ENCODE results near the gene CES3. TPM values are rescaled to one million over a fixed set of nuclear protein-coding genes. Genes with fewer than 3 reads are reported as not detected.
"Not testable (repeated sequence)": the region's sequence is repeated elsewhere in the genome, so short reads cannot be mapped to it uniquely, and the experiment has no call there.

The CES3 gene
- total RNA-seq, 3 donors from 2014 or later = 0.10 to 0.30 TPM; not detected in 1

DNA sequence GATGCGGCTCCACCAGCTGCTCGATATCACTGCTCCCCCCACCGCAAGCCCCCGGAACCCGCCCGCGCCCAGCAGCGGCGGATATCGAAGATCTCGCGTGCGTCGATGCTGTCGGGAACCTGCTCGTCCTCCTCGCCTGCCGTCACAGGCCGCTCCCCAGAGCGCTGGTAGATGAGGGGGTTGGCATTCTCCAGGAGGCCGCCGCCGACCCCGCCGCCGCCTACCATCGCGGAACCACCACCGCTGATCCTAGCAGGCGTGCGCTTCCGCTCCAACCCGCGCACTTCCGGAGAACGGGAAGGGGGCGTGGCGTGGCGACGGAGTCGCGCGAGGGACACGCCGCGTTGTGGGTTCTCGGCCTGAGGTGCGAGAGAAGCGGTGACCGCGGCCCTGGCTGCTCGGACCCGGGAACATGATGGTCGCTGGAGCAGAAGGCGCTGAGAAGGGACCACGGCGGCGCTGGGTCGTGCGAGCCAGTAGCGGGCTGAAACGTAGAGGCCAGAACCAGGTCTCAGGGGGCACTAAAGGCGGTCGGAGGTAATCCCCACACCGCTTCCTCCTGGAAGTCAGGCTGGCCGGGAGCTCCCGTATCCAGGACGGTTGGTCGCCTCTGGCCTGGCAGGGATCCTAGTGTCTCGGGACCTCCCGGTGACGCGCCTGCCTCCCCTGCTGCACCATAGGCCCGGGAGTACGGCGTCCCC is 26.8 kb upstream of the CES3 start, which contains the start of gene CIAO2B:
CIAO2B (minus strand) TSS at position 265 of the 701 bp plus-strand sequence; CDS start at position 227, 38 bp downstream.
- Mint-ChIP-seq H3K36me3 (ENCODE audit: insufficient read depth) (peaks cover 30% of the 10 kb centered on the region), H3K27me3 (ENCODE audit: low read depth) (no peaks in the 10 kb centered on the region), H3K4me1 (ENCODE audit: low read depth) (peaks cover 47% of the 10 kb centered on the region), H3K9me3 (no peaks in the 10 kb centered on the region), H3K4me3 (peak within 1 kb of the TSS; percentile 99)
- DNase-seq = peak; percentile 86
- ATAC-seq = peak; percentile 88 to 89

DNA sequence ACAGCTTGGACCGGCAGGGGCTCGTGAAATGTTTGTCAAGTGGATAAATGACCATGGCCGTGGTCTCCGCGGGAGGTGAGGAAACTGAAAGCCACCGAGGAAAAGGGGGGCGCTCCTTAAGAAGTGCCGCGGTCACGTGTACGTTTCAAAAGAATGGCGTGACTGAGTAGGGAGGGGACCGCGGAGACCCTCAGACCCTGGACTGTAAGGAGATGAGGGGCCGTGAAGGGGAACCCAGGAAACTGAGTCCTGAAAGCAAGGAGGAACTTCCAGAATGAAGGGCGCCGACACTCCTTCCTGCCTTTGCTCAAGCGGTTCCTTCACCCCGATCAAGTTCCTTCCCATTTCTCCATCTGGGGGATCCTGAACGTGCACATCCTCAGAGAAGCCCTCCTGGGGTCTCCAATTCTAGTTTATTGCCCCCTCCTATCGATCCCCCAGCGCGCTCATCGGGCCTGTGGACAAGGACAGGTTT is 26.2 kb upstream of the CES3 start:
- not testable (repeated sequence) for ATAC-seq; DNase-seq; H3K27me3 Mint-ChIP-seq (ENCODE audit: low read depth); H3K9me3 Mint-ChIP-seq
- peak overlapping the region; percentile 99 for H3K4me3 Mint-ChIP-seq
- H3K36me3 Mint-ChIP-seq (ENCODE audit: insufficient read depth) = peaks cover 32% of the 10 kb centered on the region
- peaks cover 47% of the 10 kb centered on the region for H3K4me1 Mint-ChIP-seq (ENCODE audit: low read depth)

DNA sequence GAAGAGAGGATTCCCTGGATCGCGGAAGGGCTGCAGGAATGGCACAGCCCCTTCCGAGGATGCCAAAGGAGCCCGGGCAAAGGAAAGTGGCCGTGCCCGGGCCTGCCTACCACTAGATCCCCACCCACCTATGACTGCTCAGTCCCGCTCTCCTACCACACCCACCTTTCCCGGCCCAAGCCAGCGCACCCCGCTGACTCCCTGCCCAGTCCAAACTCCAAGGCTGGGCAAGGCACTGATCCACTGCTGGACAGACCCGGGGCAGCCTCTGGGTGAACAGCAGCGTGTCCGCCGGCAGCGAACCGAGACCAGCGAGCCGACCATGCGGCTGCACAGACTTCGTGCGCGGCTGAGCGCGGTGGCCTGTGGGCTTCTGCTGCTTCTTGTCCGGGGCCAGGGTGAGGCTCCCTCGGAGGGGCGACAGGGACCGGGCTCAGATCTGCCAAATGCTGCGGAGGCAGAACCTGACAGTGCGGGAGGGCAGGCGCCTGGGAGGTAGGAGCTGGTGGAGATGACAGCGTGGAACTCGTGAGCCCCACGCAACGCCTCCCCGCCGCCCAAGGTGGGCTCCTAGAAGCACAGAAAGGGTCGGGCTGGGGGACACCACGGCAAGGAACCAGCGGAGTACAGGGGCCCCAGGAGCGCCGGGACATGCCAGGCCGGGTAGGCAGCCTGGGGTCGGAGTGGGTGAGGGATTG is 25.6 kb upstream of the CES3 start, which contains the start of gene CES2:
CES2 (plus strand) TSS at position 203 of the 698 bp plus-strand sequence; CDS start at position 323, 120 bp downstream.
- H3K27me3 Mint-ChIP-seq (ENCODE audit: low read depth) = no peaks in the 10 kb centered on the region
- H3K4me1 Mint-ChIP-seq (ENCODE audit: low read depth) = peaks cover 47% of the 10 kb centered on the region
- H3K9me3 Mint-ChIP-seq = no peaks in the 10 kb centered on the region
- ATAC-seq (no peak), DNase-seq (no peak)
- peak within 1 kb of the TSS; percentile 99 for H3K4me3 Mint-ChIP-seq
- H3K36me3 Mint-ChIP-seq (ENCODE audit: insufficient read depth) = peaks cover 34% of the 10 kb centered on the region

DNA sequence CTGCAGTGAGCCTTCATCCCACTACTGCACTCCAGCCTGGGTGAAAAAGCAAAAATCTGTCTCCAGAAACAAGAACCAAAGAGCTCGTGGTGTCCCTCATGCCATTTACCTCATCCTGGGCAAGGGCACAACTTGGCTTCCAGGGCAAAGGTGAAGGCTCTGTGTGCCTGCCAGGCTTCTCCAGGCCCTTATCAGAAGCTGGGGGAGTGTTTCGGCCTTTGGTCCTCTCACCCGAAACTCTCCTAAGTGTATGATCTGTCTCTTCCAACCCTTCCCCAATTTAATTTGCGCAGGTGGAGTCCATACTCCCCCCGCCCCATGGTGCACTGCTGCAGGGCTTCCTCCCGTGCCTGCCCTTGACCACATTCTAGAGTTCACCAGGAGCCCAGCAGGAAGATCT is 24.6 kb upstream of the CES3 start:
- Mint-ChIP-seq H3K9me3 (no peaks in the 10 kb centered on the region), H3K4me3 (peak overlapping the region; percentile 99), H3K36me3 (ENCODE audit: insufficient read depth) (peaks cover 31% of the 10 kb centered on the region), H3K4me1 (ENCODE audit: low read depth) (peaks cover 47% of the 10 kb centered on the region), H3K27me3 (ENCODE audit: low read depth) (no peaks in the 10 kb centered on the region)
- ATAC-seq = no peak
- no peak for DNase-seq

DNA sequence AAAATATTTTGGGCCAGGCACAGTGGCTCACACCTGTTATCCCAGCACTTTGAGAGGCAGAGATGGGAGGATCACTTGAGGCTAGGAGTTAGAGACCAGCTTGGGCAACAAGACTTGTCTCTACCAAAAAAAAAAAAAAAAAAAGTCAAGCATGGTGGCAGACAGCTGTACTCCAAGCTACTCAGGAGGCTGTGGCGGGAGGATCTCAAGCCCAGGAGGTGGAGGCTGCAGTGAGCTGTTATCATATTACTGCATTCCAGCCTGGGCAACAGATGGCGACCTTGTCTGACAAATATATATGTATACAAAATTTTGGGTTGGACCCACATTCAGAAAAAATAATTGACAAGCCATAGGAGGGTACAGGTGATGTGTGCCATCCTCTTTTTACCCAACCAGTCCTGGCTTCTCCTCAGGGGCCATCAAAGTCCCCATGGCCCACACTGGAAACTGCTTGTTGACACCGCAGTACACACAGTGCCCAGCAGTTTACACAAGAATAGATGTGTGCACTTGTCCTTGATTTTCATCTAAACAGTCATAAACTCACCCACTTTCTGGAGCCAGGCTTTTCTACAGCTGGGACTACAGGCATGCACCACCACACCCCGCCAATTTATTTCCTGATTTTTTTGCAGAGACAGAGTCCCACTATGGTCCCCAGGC is 24.0 kb upstream of the CES3 start:
- peaks cover 28% of the 10 kb centered on the region for H3K36me3 Mint-ChIP-seq (ENCODE audit: insufficient read depth)
- peaks cover 43% of the 10 kb centered on the region for H3K4me1 Mint-ChIP-seq (ENCODE audit: low read depth)
- DNase-seq = no peak
- no peaks in the 10 kb centered on the region for H3K27me3 Mint-ChIP-seq (ENCODE audit: low read depth)
- no peaks in the 10 kb centered on the region for H3K9me3 Mint-ChIP-seq
- no peak for ATAC-seq
- peak overlapping the region; percentile 99 for H3K4me3 Mint-ChIP-seq

DNA sequence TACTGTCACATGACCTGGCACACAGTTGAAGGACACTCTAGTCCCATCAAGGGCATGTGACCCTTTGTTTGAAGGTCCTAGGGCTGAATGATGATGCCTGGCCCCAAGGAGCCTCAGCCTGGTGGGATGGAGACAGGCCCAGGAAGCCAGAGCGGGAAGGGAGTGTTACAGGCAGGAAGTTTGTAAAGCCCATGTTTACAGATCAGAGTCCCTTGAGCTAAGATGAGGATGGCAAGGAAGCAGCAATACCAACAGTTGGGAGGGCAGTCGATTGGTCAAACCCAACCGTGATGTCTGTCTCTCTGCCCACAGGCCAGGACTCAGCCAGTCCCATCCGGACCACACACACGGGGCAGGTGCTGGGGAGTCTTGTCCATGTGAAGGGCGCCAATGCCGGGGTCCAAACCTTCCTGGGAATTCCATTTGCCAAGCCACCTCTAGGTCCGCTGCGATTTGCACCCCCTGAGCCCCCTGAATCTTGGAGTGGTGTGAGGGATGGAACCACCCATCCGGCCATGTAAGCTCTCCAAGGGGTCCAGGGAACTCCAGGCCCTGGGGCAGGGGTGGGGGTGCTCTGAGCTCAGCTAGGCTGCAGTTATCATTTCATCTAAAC is 23.2 kb upstream of the CES3 start:
- Mint-ChIP-seq H3K4me3 (no peak overlapping the region), H3K9me3 (no peaks in the 10 kb centered on the region), H3K4me1 (ENCODE audit: low read depth) (peaks cover 35% of the 10 kb centered on the region), H3K27me3 (ENCODE audit: low read depth) (no peaks in the 10 kb centered on the region), H3K36me3 (ENCODE audit: insufficient read depth) (peaks cover 28% of the 10 kb centered on the region)
- DNase-seq = no peak
- ATAC-seq = no peak

DNA sequence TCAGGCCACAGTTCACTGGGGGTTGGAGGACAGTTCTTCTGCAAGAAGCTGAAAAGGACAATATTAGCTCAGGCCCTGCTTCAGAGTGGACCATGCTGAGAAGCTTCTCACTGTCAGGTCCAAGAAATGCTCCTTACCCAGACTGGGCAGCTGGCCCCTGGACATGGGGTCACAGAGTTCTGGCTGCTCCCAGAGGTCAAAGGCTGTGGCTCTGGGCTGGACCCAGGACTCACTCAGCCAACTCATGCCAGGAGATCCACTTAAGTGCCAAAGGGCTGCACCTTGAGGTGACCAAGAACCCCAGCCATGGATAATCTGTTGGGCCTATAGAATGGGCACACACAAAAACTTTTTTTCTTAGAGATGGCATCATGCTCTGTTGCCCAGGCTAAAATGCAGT is 21.7 kb upstream of the CES3 start:
- Mint-ChIP-seq H3K36me3 (ENCODE audit: insufficient read depth) (peaks cover 20% of the 10 kb centered on the region), H3K4me1 (ENCODE audit: low read depth) (peaks cover 22% of the 10 kb centered on the region), H3K4me3 (no peak overlapping the region), H3K9me3 (no peaks in the 10 kb centered on the region), H3K27me3 (ENCODE audit: low read depth) (no peaks in the 10 kb centered on the region)
- no peak for ATAC-seq
- DNase-seq = no peak

DNA sequence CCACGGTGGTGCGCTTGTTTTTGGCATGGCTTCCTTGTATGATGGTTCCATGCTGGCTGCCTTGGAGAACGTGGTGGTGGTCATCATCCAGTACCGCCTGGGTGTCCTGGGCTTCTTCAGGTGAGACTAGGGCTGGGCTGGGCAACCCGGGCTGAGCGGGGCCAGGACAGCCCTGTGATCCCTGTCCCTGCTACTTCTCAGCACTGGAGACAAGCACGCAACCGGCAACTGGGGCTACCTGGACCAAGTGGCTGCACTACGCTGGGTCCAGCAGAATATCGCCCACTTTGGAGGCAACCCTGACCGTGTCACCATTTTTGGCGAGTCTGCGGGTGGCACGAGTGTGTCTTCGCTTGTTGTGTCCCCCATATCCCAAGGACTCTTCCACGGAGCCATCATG is 20.8 kb upstream of the CES3 start:
- no peaks in the 10 kb centered on the region for H3K27me3 Mint-ChIP-seq (ENCODE audit: low read depth)
- H3K9me3 Mint-ChIP-seq = no peaks in the 10 kb centered on the region
- ATAC-seq (no peak), DNase-seq (no peak)
- no peak overlapping the region for H3K4me3 Mint-ChIP-seq
- H3K36me3 Mint-ChIP-seq (ENCODE audit: insufficient read depth) = peaks cover 20% of the 10 kb centered on the region
- H3K4me1 Mint-ChIP-seq (ENCODE audit: low read depth) = peaks cover 19% of the 10 kb centered on the region

DNA sequence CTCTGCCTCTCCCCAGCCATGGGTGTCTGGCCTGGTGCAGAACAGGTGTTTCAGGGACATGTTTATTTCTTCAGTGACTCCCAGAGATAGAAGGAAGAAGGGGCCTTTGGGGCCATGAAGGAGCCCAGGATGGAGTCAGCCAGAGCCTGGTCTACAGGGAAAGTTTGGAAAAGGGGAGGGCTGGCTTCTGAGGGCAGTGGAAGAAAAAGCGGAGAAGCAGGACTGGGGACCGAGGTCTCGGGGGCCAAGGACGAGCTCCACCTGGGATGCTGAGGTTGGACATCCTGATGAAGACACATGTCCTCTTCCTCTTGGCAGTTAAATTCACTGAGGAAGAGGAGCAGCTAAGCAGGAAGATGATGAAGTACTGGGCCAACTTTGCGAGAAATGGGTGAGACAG is 18.1 kb upstream of the CES3 start:
- DNase-seq = no peak
- ATAC-seq = no peak
- H3K27me3 Mint-ChIP-seq (ENCODE audit: low read depth) = no peaks in the 10 kb centered on the region
- H3K4me3 Mint-ChIP-seq = no peak overlapping the region
- H3K9me3 Mint-ChIP-seq = no peaks in the 10 kb centered on the region
- peaks cover 15% of the 10 kb centered on the region for H3K36me3 Mint-ChIP-seq (ENCODE audit: insufficient read depth)
- peaks cover 7% of the 10 kb centered on the region for H3K4me1 Mint-ChIP-seq (ENCODE audit: low read depth)

DNA sequence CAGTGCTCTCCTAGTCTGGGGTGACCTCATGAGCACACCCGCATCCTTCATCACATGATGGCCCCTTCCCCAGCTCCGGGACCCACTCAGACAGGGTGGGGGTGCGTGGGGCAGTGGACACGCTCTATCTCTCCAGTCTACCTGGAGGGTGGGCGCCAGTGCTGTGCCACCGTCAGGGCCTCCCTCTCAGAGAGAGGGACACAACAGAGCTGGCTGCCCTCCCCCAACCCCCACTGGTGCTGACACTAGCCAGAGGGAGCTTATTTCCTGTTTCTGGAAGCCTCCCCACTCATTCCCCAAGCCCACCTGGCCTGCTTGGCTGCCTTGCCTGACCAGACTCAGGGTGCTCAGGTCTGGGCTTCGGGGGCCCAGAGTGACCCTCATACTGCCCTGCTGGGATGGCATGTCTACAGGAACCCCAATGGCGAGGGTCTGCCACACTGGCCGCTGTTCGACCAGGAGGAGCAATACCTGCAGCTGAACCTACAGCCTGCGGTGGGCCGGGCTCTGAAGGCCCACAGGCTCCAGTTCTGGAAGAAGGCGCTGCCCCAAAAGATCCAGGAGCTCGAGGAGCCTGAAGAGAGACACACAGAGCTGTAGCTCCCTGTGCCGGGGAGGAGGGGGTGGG is 17.5 kb upstream of the CES3 start:
- Mint-ChIP-seq H3K36me3 (ENCODE audit: insufficient read depth) (peaks cover 15% of the 10 kb centered on the region), H3K27me3 (ENCODE audit: low read depth) (no peaks in the 10 kb centered on the region), H3K4me3 (no peak overlapping the region), H3K9me3 (no peaks in the 10 kb centered on the region), H3K4me1 (ENCODE audit: low read depth) (peaks cover 13% of the 10 kb centered on the region)
- no peak for ATAC-seq
- DNase-seq = no peak

DNA sequence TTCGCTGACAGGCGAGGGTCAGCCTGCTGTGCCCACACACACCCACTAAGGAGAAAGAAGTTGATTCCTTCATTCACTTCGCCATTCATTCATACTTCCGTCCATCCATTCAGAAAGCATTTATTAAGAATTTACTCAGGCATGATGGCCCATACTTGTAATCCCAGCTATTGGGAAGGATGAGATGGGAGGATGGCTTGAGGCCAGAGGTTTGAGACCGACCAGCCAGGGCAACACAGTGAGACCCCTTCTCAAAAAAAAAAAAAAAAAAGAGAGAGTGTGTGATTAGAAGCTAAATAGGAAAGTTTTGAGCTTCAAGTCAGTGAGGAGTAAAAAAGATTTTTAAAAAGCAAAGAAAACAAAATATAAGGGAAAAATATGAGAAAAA is 17.0 kb upstream of the CES3 start:
- peaks cover 2% of the 10 kb centered on the region for H3K27me3 Mint-ChIP-seq (ENCODE audit: low read depth)
- no peaks in the 10 kb centered on the region for H3K9me3 Mint-ChIP-seq
- H3K4me3 Mint-ChIP-seq = no peak overlapping the region
- DNase-seq = no peak
- H3K36me3 Mint-ChIP-seq (ENCODE audit: insufficient read depth) = peaks cover 15% of the 10 kb centered on the region
- H3K4me1 Mint-ChIP-seq (ENCODE audit: low read depth) = peaks cover 17% of the 10 kb centered on the region
- no peak for ATAC-seq

DNA sequence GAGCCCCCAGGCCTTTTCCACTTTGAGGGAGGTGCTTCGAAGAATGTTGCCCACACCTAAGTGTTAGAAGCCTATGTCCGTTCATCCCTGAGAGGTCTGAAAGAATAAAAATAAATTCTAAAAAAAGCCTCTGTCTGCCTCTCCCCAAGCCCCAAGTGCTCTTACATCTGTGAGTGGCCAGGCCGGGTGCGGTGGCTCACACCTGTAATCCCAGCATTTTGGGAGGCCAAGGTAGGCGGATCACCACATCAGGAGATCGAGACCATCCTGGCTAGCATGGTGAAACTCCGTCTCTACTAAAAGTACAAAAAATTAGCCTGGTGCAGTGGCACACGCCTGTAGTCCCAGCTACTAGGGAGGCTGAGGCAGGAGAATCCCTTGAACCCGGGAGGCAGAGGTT is 16.1 kb upstream of the CES3 start:
- peaks cover 11% of the 10 kb centered on the region for H3K27me3 Mint-ChIP-seq (ENCODE audit: low read depth)
- H3K36me3 Mint-ChIP-seq (ENCODE audit: insufficient read depth) = peaks cover 12% of the 10 kb centered on the region
- H3K4me3 Mint-ChIP-seq, ATAC-seq, H3K9me3 Mint-ChIP-seq, DNase-seq: not testable (repeated sequence)
- peaks cover 18% of the 10 kb centered on the region for H3K4me1 Mint-ChIP-seq (ENCODE audit: low read depth)

DNA sequence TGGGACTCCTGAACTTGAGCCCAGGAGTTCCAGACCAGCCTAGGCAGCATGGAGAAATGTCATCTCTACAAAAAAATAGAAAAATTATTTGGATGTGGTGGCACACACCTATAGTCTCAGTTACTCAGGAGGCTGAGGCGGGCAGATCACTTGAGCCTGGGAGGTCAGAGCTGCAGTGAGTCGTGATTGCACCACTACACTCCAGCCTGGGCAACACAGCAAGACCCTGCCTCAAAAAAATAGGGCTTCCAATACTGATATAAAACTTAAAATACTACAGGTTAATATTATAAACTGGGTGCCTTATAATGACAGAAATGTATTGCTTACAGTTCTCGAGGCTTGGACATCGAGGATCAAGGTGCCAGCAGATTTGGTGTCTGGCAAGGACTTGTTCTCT is 15.1 kb upstream of the CES3 start:
- H3K4me1 Mint-ChIP-seq (ENCODE audit: low read depth) = peaks cover 18% of the 10 kb centered on the region
- ATAC-seq (no peak), DNase-seq (no peak)
- peaks cover 18% of the 10 kb centered on the region for H3K27me3 Mint-ChIP-seq (ENCODE audit: low read depth)
- H3K36me3 Mint-ChIP-seq (ENCODE audit: insufficient read depth) = peaks cover 11% of the 10 kb centered on the region
- no peak overlapping the region for H3K4me3 Mint-ChIP-seq
- no peaks in the 10 kb centered on the region for H3K9me3 Mint-ChIP-seq

DNA sequence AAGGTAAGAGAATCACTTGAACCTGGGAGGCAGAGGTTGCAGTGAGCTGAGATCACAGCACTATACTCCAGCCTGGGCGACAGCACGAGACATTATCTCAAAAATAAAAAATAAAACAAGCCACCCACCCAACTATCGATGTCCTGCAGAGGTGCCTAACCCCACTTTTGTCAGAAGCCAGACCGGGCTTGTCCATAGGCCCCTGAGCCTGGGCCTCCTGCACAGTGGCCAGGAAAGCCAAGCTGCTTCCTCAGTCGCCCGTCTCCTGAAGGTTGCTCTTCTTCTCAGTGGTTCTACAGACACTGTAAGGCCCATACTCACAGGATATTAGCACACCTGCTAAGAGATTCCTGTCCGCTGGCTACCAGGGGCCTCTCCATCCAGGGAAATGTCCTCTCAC is 14.5 kb upstream of the CES3 start:
- no peak for DNase-seq
- peaks cover 2% of the 10 kb centered on the region for H3K9me3 Mint-ChIP-seq
- ATAC-seq = no peak
- H3K4me1 Mint-ChIP-seq (ENCODE audit: low read depth) = peaks cover 18% of the 10 kb centered on the region
- H3K27me3 Mint-ChIP-seq (ENCODE audit: low read depth) = peaks cover 24% of the 10 kb centered on the region
- H3K36me3 Mint-ChIP-seq (ENCODE audit: insufficient read depth) = peaks cover 11% of the 10 kb centered on the region
- no peak overlapping the region for H3K4me3 Mint-ChIP-seq

Measured in activated T-cell treated with anti-CD3 and anti-CD28 coated beads, Interleukin-2, amount 50 U/mL, for 4 hours (primary cell).